Suprapubic skin (tissue), 4 donors: ENCODE data around the gene NPBWR2. TPM values are rescaled to one million over a fixed set of nuclear protein-coding genes. Genes with fewer than 3 reads are reported as not detected.

Experiments
- DNase-seq, 2 donors: peaks; one replicate each; pipeline ENCODE4 v3.0.0-alpha.2; 2019; ENCODE audit warnings: low spot score in 2 of 2
- H3K27ac ChIP-seq: fragments of 200-600 bp; sonication (generic); one replicate; pipeline ENCODE4 v1.5.1; 2019
- H3K27me3 ChIP-seq: fragments of 200-600 bp; sonication (generic); one replicate; pipeline ENCODE4 v1.5.1; 2019
- H3K36me3 ChIP-seq: fragments of 200-600 bp; sonication (generic); one replicate; pipeline ENCODE4 v1.5.1; 2019
- H3K4me1 ChIP-seq: fragments of 200-600 bp; sonication (generic); one replicate; pipeline ENCODE4 v1.5.1; 2019
- H3K4me3 ChIP-seq: fragments of 200-600 bp; sonication (generic); one replicate; pipeline ENCODE4 v1.5.1; 2019; ENCODE audit warnings: mild to moderate bottlenecking
- H3K9me3 ChIP-seq: fragments of 200-600 bp; sonication (generic); one replicate; pipeline ENCODE4 v1.5.1; 2019
- CTCF ChIP-seq, 2 donors: fragments of 200-600 bp in 1 of 2; fragments of 450-650 bp in 1 of 2; sonication (generic) in 1 of 2; IDR thresholded peaks; one replicate each; pipeline ENCODE4 v1.5.1; 2016 to 2019; ENCODE audit warnings: antibody characterized with exemption in 2 of 2, mild to moderate bottlenecking in 1 of 2, moderate library complexity in 1 of 2
- EP300 ChIP-seq: sonication (generic); formaldehyde crosslinking; IDR thresholded peaks from one replicate; pipeline ENCODE4 v1.6.1; 2017; ENCODE audit warnings: antibody characterized with exemption
- POLR2A ChIP-seq, 2 donors: fragments of 450-650 bp; IDR thresholded peaks; one replicate each; pipeline ENCODE4 v1.6.1; 2017; ENCODE audit warnings: antibody characterized with exemption in 2 of 2, mild to moderate bottlenecking in 2 of 2, moderate library complexity in 2 of 2
- POLR2AphosphoS5 ChIP-seq, 3 donors: sonication (generic); formaldehyde crosslinking; IDR thresholded peaks; one replicate each; pipeline ENCODE4 v1.6.1; 2017; ENCODE audit warnings: antibody characterized with exemption in 3 of 3
- WGBS: methylation state at CpG from one replicate; pipeline ENCODE4 v1.1.5; 2018; 5-methylcytosine and 5-hydroxymethylcytosine counted together
- total RNA-seq, 4 donors: library from RNA; depleted of rRNA; stranded (reverse); fragments of >200 nt; gene quantifications; one replicate each; pipeline ENCODE4 v1.1.0, GENCODE V29; 2016

NPBWR2 gene
- total RNA-seq, 4 donors from 2014 or later: not detected

DNA sequence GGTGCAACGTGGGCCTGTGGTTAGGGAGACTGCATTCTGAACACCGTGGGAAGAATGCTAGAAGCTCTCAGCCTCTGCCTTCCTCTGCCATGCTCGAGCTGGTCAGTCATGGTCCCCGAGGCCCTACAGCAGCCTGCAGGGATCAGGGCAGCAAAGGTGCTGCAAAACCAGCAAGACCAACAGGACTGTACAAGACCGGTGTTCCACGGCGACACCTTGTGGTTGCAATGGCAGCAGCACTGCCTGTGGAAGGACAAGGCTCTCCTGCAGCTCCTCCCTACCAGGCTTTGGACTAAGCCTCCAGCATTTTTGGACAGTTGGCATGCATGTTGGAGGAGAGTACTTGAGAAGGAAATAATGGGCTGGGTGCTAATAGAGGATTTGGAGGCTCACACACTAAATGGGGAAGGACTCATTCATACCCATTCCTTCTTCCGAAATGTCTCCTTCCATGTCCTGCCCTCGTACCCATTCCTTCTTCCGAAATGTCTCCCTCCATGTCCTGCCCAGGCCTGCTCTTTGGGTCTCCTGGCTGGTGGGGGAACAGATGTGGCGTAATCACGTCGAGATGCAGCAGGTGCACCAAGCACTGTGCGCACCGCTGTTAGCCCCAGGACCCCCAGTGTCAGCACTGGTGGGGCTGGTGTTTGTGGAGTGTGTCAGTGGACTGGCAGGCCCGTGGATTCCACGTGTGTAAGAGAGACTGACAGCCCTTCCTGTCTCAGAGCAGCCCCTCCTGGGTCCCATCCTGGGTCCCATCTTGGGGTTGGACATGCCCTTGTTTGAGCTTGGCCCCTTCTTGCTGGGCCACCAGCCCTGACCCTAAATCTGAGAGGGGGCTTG is 38.3 kb upstream of the NPBWR2 start:
- H3K9me3 ChIP-seq: peaks cover 5% of the 10 kb centered on the region
- peak; percentile 32 to 50 for DNase-seq
- no peak for TF ChIP-seq EP300
- H3K4me1 ChIP-seq: no peaks in the 10 kb centered on the region
- H3K4me3 ChIP-seq: no peak overlapping the region
- WGBS: 98% methylated on average over 6 of the region's 17 CpGs
- H3K27me3 ChIP-seq: peaks cover 47% of the 10 kb centered on the region
- no peaks in the 10 kb centered on the region for H3K36me3 ChIP-seq
- H3K27ac ChIP-seq: no peak overlapping the region

DNA sequence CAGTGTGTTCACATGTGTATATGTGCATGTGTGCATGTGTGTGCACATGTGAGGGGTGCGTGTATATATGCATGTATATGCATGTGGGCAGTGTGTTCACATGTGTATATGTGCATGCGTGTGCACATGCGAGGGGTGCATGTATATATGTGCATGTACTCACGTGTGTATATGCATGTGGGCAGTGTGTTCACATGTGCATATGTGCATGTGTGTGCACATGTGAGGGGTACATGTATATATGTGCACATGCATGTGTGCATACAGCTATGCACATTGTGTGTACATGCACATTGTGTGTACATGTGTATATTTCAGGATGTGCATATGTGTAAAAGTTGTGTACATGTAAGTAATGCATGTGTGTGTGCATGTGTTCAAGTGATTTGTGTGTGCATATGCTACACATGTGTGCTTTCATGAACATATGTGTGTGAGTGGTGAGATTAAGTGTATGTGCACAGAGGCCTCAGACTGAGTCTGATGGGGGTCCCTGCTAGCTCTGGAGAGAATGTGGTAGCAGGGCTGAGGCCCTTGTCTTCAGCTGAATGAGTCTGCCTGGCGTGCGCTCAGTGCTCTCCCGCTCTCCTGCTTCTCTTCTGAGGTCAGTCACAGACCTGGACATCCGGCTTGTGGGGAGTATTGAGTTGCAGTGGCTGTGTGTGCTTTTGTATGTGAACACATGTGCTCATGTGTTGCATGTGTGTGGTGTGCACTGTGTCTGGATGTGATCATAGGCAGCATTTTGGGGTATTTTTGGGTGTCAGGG is 37.0 kb upstream of the NPBWR2 start:
- TF ChIP-seq EP300 (no peak), POLR2AphosphoS5 (IDR thresholded peaks at IDR 0.05) (no peak), POLR2A (IDR thresholded peaks at IDR 0.05) (no peak), CTCF (IDR thresholded peaks at IDR 0.05) (no peak)
- H3K9me3 ChIP-seq: peaks cover 5% of the 10 kb centered on the region
- no peak overlapping the region for H3K4me3 ChIP-seq
- no peaks in the 10 kb centered on the region for H3K36me3 ChIP-seq
- H3K27ac ChIP-seq: no peak overlapping the region
- WGBS: 87% methylated on average over 6 of the region's 8 CpGs
- H3K27me3 ChIP-seq: peaks cover 51% of the 10 kb centered on the region
- H3K4me1 ChIP-seq: no peaks in the 10 kb centered on the region
- peak; percentile 18 to 30 for DNase-seq

- Histone ChIP-seq H3K27ac (no peak overlapping the region), H3K36me3 (no peaks in the 10 kb centered on the region), H3K4me1 (no peaks in the 10 kb centered on the region), H3K27me3 (peaks cover 54% of the 10 kb centered on the region), H3K4me3 (no peak overlapping the region), H3K9me3 (peaks cover 5% of the 10 kb centered on the region)
- whole genome bisulfite sequencing: 70% methylated on average over 14 of the region's 14 CpGs
- DNase-seq: peak; percentile 34 to 56
- TF ChIP-seq POLR2AphosphoS5 (IDR thresholded peaks at IDR 0.05) (no peak), CTCF (IDR thresholded peaks at IDR 0.05) (no peak), EP300 (no peak), POLR2A (IDR thresholded peaks at IDR 0.05) (no peak)
Observed at GRCh38 chr20:64143018-64143801, 35.8 kb upstream of the NPBWR2 start.

GRCh38 chr20:64142590-64142989 is 35.2 kb upstream of the NPBWR2 start:
- peak; percentile 14 to 49 for DNase-seq
- WGBS: 30% methylated on average over 9 of the region's 9 CpGs

More at GRCh38 chr20:64142590-64142989, 35.2 kb upstream of the NPBWR2 start:
- no peaks in the 10 kb centered on the region for H3K4me1 ChIP-seq
- H3K9me3 ChIP-seq: peaks cover 5% of the 10 kb centered on the region
- TF ChIP-seq CTCF (IDR thresholded peaks at IDR 0.05) (no peak), POLR2A (IDR thresholded peaks at IDR 0.05) (no peak), EP300 (no peak), POLR2AphosphoS5 (IDR thresholded peaks at IDR 0.05) (no peak)
- H3K27me3 ChIP-seq: peaks cover 50% of the 10 kb centered on the region
- no peak overlapping the region for H3K4me3 ChIP-seq
- H3K27ac ChIP-seq: no peak overlapping the region
- H3K36me3 ChIP-seq: no peaks in the 10 kb centered on the region
